ENCODE results near the gene NLGN1.

Gene NLGN1

DNA sequence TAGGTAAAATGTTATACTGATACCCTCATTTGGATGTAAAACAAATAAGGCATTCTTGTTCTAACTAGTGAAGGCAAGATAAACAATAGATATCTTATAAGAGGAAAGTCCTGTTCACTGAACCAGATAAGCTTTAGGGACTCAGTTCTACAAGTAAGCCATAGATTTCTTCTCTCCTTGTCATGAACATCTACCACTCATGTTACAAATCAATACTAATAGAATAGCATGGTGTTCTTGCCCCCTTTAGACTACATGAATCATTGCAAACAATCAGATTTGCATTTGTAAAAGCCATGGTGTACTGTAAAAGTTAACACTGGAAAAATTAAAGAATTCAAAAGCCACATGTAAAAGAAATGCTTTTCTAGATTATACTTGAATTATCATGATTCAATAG lies 500.1 kb downstream of the NLGN1 start:
- H3K36me3 Mint-ChIP-seq (ENCODE audit: low read depth): no peaks in the 10 kb centered on the region
- no peak overlapping the region for H3K4me3 Mint-ChIP-seq
- no peaks in the 10 kb centered on the region for H3K27me3 Mint-ChIP-seq
- H3K27ac Mint-ChIP-seq: no peak overlapping the region
- H3K9me3 Mint-ChIP-seq: peaks cover 6% of the 10 kb centered on the region
- no peaks in the 10 kb centered on the region for H3K4me1 Mint-ChIP-seq (ENCODE audit: low read depth)

- Mint-ChIP-seq H3K4me3 (no peak overlapping the region), H3K4me1 (ENCODE audit: low read depth) (no peaks in the 10 kb centered on the region), H3K27ac (no peak overlapping the region), H3K36me3 (ENCODE audit: low read depth) (no peaks in the 10 kb centered on the region), H3K27me3 (no peaks in the 10 kb centered on the region), H3K9me3 (no peaks in the 10 kb centered on the region)
Observed at GRCh38 chr3:173901649-173902048, 504.1 kb downstream of the NLGN1 start.

GRCh38 chr3:173902401-173902800 lies 504.9 kb downstream of the NLGN1 start:
- Mint-ChIP-seq H3K4me1 (ENCODE audit: low read depth) (no peaks in the 10 kb centered on the region), H3K9me3 (no peaks in the 10 kb centered on the region), H3K27ac (no peak overlapping the region), H3K4me3 (no peak overlapping the region), H3K36me3 (ENCODE audit: low read depth) (no peaks in the 10 kb centered on the region), H3K27me3 (no peaks in the 10 kb centered on the region)

- no peaks in the 10 kb centered on the region for H3K27me3 Mint-ChIP-seq
- no peaks in the 10 kb centered on the region for H3K36me3 Mint-ChIP-seq (ENCODE audit: low read depth)
- no peak overlapping the region for H3K4me3 Mint-ChIP-seq
- no peak overlapping the region for H3K27ac Mint-ChIP-seq
- H3K4me1 Mint-ChIP-seq (ENCODE audit: low read depth): no peaks in the 10 kb centered on the region
- no peaks in the 10 kb centered on the region for H3K9me3 Mint-ChIP-seq
Observed at GRCh38 chr3:173902871-173903270, 505.3 kb downstream of the NLGN1 start.

GRCh38 chr3:173905381-173905780 lies 507.8 kb downstream of the NLGN1 start:
- H3K27me3 Mint-ChIP-seq: no peaks in the 10 kb centered on the region

GRCh38 chr3:173911446-173911845 lies 513.9 kb downstream of the NLGN1 start:
- H3K27me3 Mint-ChIP-seq: no peaks in the 10 kb centered on the region
- H3K4me3 Mint-ChIP-seq: no peak overlapping the region
- no peak overlapping the region for H3K27ac Mint-ChIP-seq
- no peaks in the 10 kb centered on the region for H3K36me3 Mint-ChIP-seq (ENCODE audit: low read depth)
- H3K4me1 Mint-ChIP-seq (ENCODE audit: low read depth): no peaks in the 10 kb centered on the region
- H3K9me3 Mint-ChIP-seq: peaks cover 4% of the 10 kb centered on the region

More at GRCh38 chr3:173905381-173905780, 507.8 kb downstream of the NLGN1 start:
- no peaks in the 10 kb centered on the region for H3K4me1 Mint-ChIP-seq (ENCODE audit: low read depth)
- H3K27ac Mint-ChIP-seq: no peak overlapping the region
- H3K9me3 Mint-ChIP-seq: no peaks in the 10 kb centered on the region
- H3K36me3 Mint-ChIP-seq (ENCODE audit: low read depth): no peaks in the 10 kb centered on the region
- no peak overlapping the region for H3K4me3 Mint-ChIP-seq

DNA sequence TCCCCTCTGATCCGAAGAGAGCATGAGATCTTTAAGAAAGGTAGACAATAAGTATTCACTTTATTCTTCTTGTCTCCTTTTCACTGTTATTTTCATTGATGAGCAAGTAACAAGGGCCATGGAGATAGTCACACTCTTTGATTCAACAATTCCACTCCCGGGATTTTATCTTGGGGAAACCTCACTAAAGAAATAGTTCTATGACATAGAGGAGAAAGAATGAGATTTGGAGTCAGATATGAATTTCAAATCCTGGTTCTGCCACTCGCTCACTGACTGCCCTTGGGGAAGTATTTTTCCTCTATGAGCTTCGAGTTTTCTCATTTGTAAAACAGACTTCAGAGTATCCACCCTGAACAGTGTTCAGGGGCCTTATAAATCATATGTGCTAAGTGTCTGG lies 514.6 kb downstream of the NLGN1 start:
- Mint-ChIP-seq H3K36me3 (ENCODE audit: low read depth) (no peaks in the 10 kb centered on the region), H3K27me3 (no peaks in the 10 kb centered on the region), H3K27ac (no peak overlapping the region), H3K4me3 (no peak overlapping the region), H3K4me1 (ENCODE audit: low read depth) (no peaks in the 10 kb centered on the region), H3K9me3 (peaks cover 4% of the 10 kb centered on the region)

DNA sequence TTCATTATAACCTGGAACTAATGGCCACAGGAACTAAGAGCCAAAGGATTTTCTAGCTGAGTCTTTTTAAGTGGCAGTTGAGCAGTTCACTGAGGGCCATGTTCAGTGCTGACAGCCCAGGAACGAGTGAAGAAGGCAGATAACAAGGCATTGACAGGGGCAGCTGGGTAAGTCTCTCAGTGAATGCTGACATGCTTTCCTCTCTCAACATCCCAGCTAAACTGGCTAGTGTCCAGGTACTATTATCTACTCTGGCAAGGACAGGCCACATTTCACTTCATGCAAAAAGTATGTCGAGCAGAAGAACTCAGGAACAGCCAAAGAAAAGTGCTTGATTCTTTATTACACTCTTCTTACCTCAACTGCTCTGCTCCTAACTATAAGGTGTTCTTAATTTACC lies 515.9 kb downstream of the NLGN1 start:
- Mint-ChIP-seq H3K4me3 (no peak overlapping the region), H3K4me1 (ENCODE audit: low read depth) (no peaks in the 10 kb centered on the region), H3K27ac (no peak overlapping the region), H3K27me3 (no peaks in the 10 kb centered on the region), H3K9me3 (peaks cover 4% of the 10 kb centered on the region), H3K36me3 (ENCODE audit: low read depth) (no peaks in the 10 kb centered on the region)

DNA sequence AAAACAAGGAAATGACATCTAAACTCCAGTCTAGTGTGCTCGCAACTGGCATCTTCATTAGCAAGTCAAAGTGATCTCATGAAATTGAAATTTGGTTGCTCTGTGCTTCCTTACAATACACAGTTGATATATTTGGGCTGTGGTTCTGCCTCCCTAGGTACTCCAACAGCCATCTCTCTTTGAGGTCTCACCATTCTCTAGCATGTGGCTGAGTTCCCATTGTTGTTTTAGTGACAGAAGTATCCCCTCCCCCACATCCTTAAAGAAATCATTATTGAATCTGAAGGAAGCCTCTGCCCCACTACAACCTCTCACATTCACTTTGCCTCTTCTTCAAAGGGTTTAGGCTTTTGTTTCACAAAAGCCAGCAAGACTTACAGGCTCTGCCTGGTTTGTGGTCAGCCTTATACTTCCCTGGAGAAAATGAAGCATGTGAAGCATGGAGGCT lies 516.5 kb downstream of the NLGN1 start:
- Mint-ChIP-seq H3K27ac (no peak overlapping the region), H3K36me3 (ENCODE audit: low read depth) (no peaks in the 10 kb centered on the region), H3K27me3 (no peaks in the 10 kb centered on the region), H3K4me3 (no peak overlapping the region), H3K9me3 (peaks cover 4% of the 10 kb centered on the region), H3K4me1 (ENCODE audit: low read depth) (no peaks in the 10 kb centered on the region)

DNA sequence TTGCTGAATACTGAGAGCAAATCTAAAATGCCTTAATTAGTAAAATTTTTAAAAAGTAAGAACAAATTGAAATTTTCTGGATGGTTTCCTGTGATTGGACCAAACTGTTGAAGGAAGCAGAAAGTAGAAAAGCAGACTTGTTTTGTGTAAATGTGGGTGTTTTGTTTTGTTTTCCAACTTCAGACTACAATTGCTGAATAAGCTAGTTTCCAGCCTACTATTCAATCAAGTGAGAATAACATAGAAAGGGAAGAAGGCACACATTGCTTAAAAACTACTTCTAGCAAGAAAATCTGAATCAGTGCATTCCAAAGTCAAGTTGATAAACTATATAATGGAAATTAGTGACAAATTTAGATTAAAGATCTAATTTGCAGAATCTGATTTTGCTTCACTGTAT lies 519.3 kb downstream of the NLGN1 start:
- no peaks in the 10 kb centered on the region for H3K36me3 Mint-ChIP-seq (ENCODE audit: low read depth)
- no peaks in the 10 kb centered on the region for H3K27me3 Mint-ChIP-seq
- peaks cover 4% of the 10 kb centered on the region for H3K9me3 Mint-ChIP-seq
- no peak overlapping the region for H3K27ac Mint-ChIP-seq
- no peaks in the 10 kb centered on the region for H3K4me1 Mint-ChIP-seq (ENCODE audit: low read depth)
- H3K4me3 Mint-ChIP-seq: no peak overlapping the region

GRCh38 chr3:173920386-173920785 lies 522.8 kb downstream of the NLGN1 start:
- Mint-ChIP-seq H3K4me1 (ENCODE audit: low read depth) (no peaks in the 10 kb centered on the region), H3K4me3 (no peak overlapping the region), H3K9me3 (no peaks in the 10 kb centered on the region), H3K27me3 (no peaks in the 10 kb centered on the region), H3K36me3 (ENCODE audit: low read depth) (no peaks in the 10 kb centered on the region), H3K27ac (no peak overlapping the region)

GRCh38 chr3:173921732-173922131 lies 524.2 kb downstream of the NLGN1 start:
- H3K9me3 Mint-ChIP-seq: no peaks in the 10 kb centered on the region
- no peak overlapping the region for H3K27ac Mint-ChIP-seq
- no peak overlapping the region for H3K4me3 Mint-ChIP-seq
- H3K27me3 Mint-ChIP-seq: no peaks in the 10 kb centered on the region
- H3K36me3 Mint-ChIP-seq (ENCODE audit: low read depth): no peaks in the 10 kb centered on the region
- no peaks in the 10 kb centered on the region for H3K4me1 Mint-ChIP-seq (ENCODE audit: low read depth)

DNA sequence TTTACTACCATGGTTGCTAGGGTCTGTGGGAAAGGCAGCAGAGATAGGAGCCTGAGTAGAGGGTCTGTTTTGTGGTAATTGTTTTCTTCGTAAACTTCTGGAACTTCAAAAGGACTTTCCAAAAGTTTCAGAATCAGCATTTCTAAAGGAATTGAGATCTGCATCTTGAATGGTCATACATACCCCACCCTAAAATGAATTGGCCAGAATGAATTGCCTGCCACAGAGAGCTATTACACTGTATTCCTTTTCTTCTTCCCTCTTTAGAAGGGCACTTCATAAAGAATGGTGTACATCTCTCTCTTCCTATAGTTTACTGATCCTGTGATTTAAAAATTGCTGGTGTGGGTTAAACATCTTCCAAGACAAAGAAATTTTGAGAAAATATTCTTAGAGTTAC lies 525.7 kb downstream of the NLGN1 start:
- Mint-ChIP-seq H3K27me3 (no peaks in the 10 kb centered on the region), H3K27ac (no peak overlapping the region), H3K4me3 (no peak overlapping the region), H3K36me3 (ENCODE audit: low read depth) (no peaks in the 10 kb centered on the region), H3K9me3 (no peaks in the 10 kb centered on the region), H3K4me1 (ENCODE audit: low read depth) (no peaks in the 10 kb centered on the region)

GRCh38 chr3:173930251-173930650 lies 532.7 kb downstream of the NLGN1 start:
- H3K27me3 Mint-ChIP-seq: no peaks in the 10 kb centered on the region

DNA sequence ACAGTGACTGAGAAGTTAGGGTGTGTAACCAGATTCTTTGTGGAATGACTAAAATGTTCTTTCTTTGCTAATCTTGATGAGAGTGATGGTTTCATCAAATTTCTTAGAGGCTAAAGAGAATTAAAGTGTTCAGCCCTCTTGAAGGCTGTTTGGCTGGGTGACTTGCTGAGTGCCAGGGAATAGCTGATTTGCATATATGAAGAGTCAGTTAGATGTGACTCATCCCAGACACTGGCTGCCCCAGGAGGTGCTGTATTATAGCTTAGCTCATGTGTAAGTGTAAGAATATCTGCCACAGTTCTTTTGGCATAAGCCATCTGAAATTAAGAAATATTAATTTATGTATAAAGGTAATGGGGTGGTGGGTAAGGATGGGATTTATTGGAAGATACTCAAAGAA lies 535.1 kb downstream of the NLGN1 start:
- Mint-ChIP-seq H3K27ac (no peak overlapping the region), H3K4me1 (ENCODE audit: low read depth) (no peaks in the 10 kb centered on the region), H3K27me3 (no peaks in the 10 kb centered on the region), H3K9me3 (no peaks in the 10 kb centered on the region), H3K36me3 (ENCODE audit: low read depth) (no peaks in the 10 kb centered on the region), H3K4me3 (no peak overlapping the region)

More at GRCh38 chr3:173930251-173930650, 532.7 kb downstream of the NLGN1 start:
- Mint-ChIP-seq H3K4me1 (ENCODE audit: low read depth) (no peaks in the 10 kb centered on the region), H3K4me3 (no peak overlapping the region), H3K27ac (no peak overlapping the region), H3K36me3 (ENCODE audit: low read depth) (no peaks in the 10 kb centered on the region), H3K9me3 (no peaks in the 10 kb centered on the region)

- no peaks in the 10 kb centered on the region for H3K36me3 Mint-ChIP-seq (ENCODE audit: low read depth)
- H3K4me1 Mint-ChIP-seq (ENCODE audit: low read depth): no peaks in the 10 kb centered on the region
Observed at GRCh38 chr3:173933113-173933512, 535.6 kb downstream of the NLGN1 start.

More at GRCh38 chr3:173933113-173933512, 535.6 kb downstream of the NLGN1 start:
- H3K9me3 Mint-ChIP-seq: no peaks in the 10 kb centered on the region
- H3K27me3 Mint-ChIP-seq: no peaks in the 10 kb centered on the region
- no peak overlapping the region for H3K4me3 Mint-ChIP-seq
- H3K27ac Mint-ChIP-seq: no peak overlapping the region

All from stimulated activated naive CD8-positive, alpha-beta T cell treated with anti-CD3 and anti-CD28 coated beads, Interleukin-15, Interleukin-2, amounts not matched to agents 100 ng/mL and 50 ng/mL, for 24 hours (primary cell).